H1 (cell line): ENCODE results near the gene CTTNBP2. TPM values are rescaled to one million over a fixed set of nuclear protein-coding genes. Genes with fewer than 3 reads are reported as not detected.

Experiments
- CTCF ChIA-PET: fragments of 300-600 bp; sonication (Branson Sonifier 250); formaldehyde crosslinking; loops from one replicate; lab custom pipeline; 2021; ENCODE audit not compliant: partially characterized antibody; lab: Charles Lee
- POLR2A ChIA-PET: fragments of 300-600 bp; sonication (Branson Sonifier 250); formaldehyde crosslinking; loops from one replicate; lab custom pipeline; 2021; ENCODE audit warnings: inconsistent platforms; ENCODE audit not compliant: partially characterized antibody; lab: Charles Lee
- DNase-seq, 2 experiments: peaks; one replicate each; pipeline versions ENCODE4 v3.0.0 to v3.0.0-alpha.2; 2010 to 2022; ENCODE audit warnings: low spot score in 2 of 2, low read depth in 1 of 2, mixed read lengths in 1 of 2
- FAIRE-seq: peaks from 2 replicates; lab custom pipeline; 2011; peaks lifted over from hg19 to GRCh38; lab: Jason Lieb, UNC
- H2AFZ ChIP-seq: 2 replicates; pipeline ENCODE4 v1.8.1; 2012; ENCODE audit warnings: low read length, inconsistent platforms
- H2AK5ac ChIP-seq: 2 replicates; pipeline ENCODE4 v1.6.1; 2013; ENCODE audit warnings: low read depth, low read length
- H2BK120ac ChIP-seq: replicated peaks from 2 replicates; pipeline ENCODE3; 2013; ENCODE audit warnings: low read depth, low read length, inconsistent platforms
- H2BK12ac ChIP-seq: 2 replicates; pipeline ENCODE4 v1.6.1; 2013; ENCODE audit warnings: low read depth, low read length
- H2BK15ac ChIP-seq: 2 replicates; pipeline ENCODE4 v1.6.1; 2013; ENCODE audit warnings: low read length
- H2BK20ac ChIP-seq: 2 replicates; pipeline ENCODE4 v1.6.1; 2013; ENCODE audit warnings: low read length
- H2BK5ac ChIP-seq: 2 replicates; pipeline ENCODE4 v1.6.1; 2013; ENCODE audit warnings: low read depth, low read length
- H3K14ac ChIP-seq: 2 replicates; pipeline ENCODE4 v1.6.1; 2013; ENCODE audit warnings: inconsistent platforms; ENCODE audit not compliant: insufficient read length
- H3K18ac ChIP-seq: 2 replicates; pipeline ENCODE4 v1.6.1; 2013; ENCODE audit warnings: low read length; ENCODE audit errors: extremely low read depth
- H3K23ac ChIP-seq: 2 replicates; pipeline ENCODE4 v1.6.1; 2013; ENCODE audit warnings: inconsistent platforms; ENCODE audit not compliant: insufficient read length
- H3K23me2 ChIP-seq: 2 replicates; pipeline ENCODE4 v1.6.1; 2013; ENCODE audit warnings: low read depth, low read length
- H3K27ac ChIP-seq: 2 replicates; pipeline ENCODE4 v1.6.1; 2011; ENCODE audit warnings: low read depth, low read length, inconsistent platforms
- H3K27me3 ChIP-seq, 4 experiments: replicated peaks in 1 of 4; 1 replicate in 1 of 4; 2 replicates in 3 of 4; pipeline versions ENCODE4 v1.6.1 to v1.8.1; 2011 to 2013; ENCODE audit warnings: low read length in 3 of 4, mild to moderate bottlenecking in 3 of 4, inconsistent platforms in 2 of 4, mixed read lengths in 2 of 4, moderate library complexity in 1 of 4; ENCODE audit not compliant: control insufficient read depth in 3 of 4, insufficient read depth in 3 of 4; ENCODE audit errors: extremely low read depth in 1 of 4
- H3K36me3 ChIP-seq, 4 experiments: 2 replicates each; pipeline versions ENCODE4 v1.6.1 to v1.8.1; 2011 to 2013; ENCODE audit warnings: mild to moderate bottlenecking in 4 of 4, low read length in 3 of 4, moderate library complexity in 2 of 4, control low read depth in 1 of 4, inconsistent platforms in 1 of 4; ENCODE audit not compliant: insufficient read depth in 4 of 4, control insufficient read depth in 2 of 4
- H3K4ac ChIP-seq: replicated peaks from 2 replicates; pipeline ENCODE3; 2013; ENCODE audit warnings: low read length, low read depth, mixed read lengths, inconsistent platforms; ENCODE audit not compliant: insufficient read length
- H3K4me1 ChIP-seq, 4 experiments: replicated peaks in 1 of 4; 1 replicate in 1 of 4; 2 replicates in 3 of 4; pipeline versions ENCODE4 v1.6.1 to v1.8.1; 2011 to 2013; ENCODE audit warnings: low read length in 3 of 4, inconsistent platforms in 2 of 4, mixed read lengths in 1 of 4; ENCODE audit not compliant: insufficient read depth in 4 of 4, control insufficient read depth in 3 of 4
- H3K4me2 ChIP-seq, 2 experiments: 2 replicates each; pipeline versions ENCODE4 v1.6.1 to v1.8.1; 2011 to 2013; ENCODE audit warnings: low read depth in 2 of 2, low read length in 2 of 2, control low read depth in 1 of 2, inconsistent platforms in 1 of 2, mild to moderate bottlenecking in 1 of 2; ENCODE audit not compliant: insufficient read depth in 1 of 2
- H3K4me3 ChIP-seq, 4 experiments: fragments of 200-600, 300-600 bp in 1 of 4; sonication (generic), shearing (Covaris generic), sonication (Bioruptor Twin) in 1 of 4; 2 replicates each; pipeline versions ENCODE4 v1.5.1 to v1.8.1; 2011 to 2016; ENCODE audit warnings: low read length in 4 of 4, low read depth in 3 of 4, control low read depth in 2 of 4, inconsistent platforms in 2 of 4, mild to moderate bottlenecking in 2 of 4, mixed read lengths in 1 of 4, moderate library complexity in 1 of 4; ENCODE audit not compliant: insufficient read depth in 2 of 4; ENCODE audit errors: extremely low read depth in 1 of 4
- H3K56ac ChIP-seq: replicated peaks from 2 replicates; pipeline ENCODE3; 2013; ENCODE audit warnings: low read depth, mild to moderate bottlenecking, mixed read lengths, low read length, inconsistent platforms; ENCODE audit not compliant: insufficient read length
- H3K79me1 ChIP-seq: 2 replicates; pipeline ENCODE4 v1.6.1; 2013; ENCODE audit warnings: low read depth, low read length, control low read depth
- H3K79me2 ChIP-seq, 2 experiments: 2 replicates each; pipeline versions ENCODE4 v1.6.1 to v1.8.1; 2012 to 2013; ENCODE audit warnings: low read length in 2 of 2, mild to moderate bottlenecking in 2 of 2, inconsistent platforms in 1 of 2; ENCODE audit not compliant: insufficient read depth in 2 of 2, control insufficient read depth in 1 of 2
- H3K9ac ChIP-seq, 4 experiments: replicated peaks in 1 of 4; 1 replicate in 1 of 4; 2 replicates in 3 of 4; pipeline versions ENCODE4 v1.6.1 to v1.8.1; 2011 to 2013; ENCODE audit warnings: low read depth in 3 of 4, low read length in 3 of 4, control low read depth in 2 of 4, mild to moderate bottlenecking in 2 of 4, moderate library complexity in 2 of 4, inconsistent platforms in 1 of 4; ENCODE audit errors: extremely low read depth in 1 of 4
- H3K9me3 ChIP-seq, 2 experiments: 2 replicates each; pipeline versions ENCODE4 v1.6.1 to v1.8.1; 2012 to 2013; ENCODE audit warnings: mild to moderate bottlenecking in 2 of 2, moderate library complexity in 2 of 2, control low read depth in 1 of 2, inconsistent platforms in 1 of 2, low read depth in 1 of 2, low read length in 1 of 2, mixed read lengths in 1 of 2; ENCODE audit not compliant: insufficient read depth in 2 of 2
- H4K20me1 ChIP-seq, 2 experiments: replicated peaks in 1 of 2; 2 replicates each; pipeline versions ENCODE3 to v1.8.1; 2011 to 2013; ENCODE audit warnings: inconsistent platforms in 2 of 2, low read length in 2 of 2, mild to moderate bottlenecking in 1 of 2; ENCODE audit not compliant: insufficient read depth in 2 of 2, control insufficient read depth in 1 of 2
- H4K5ac ChIP-seq: 2 replicates; pipeline ENCODE4 v1.6.1; 2013; ENCODE audit warnings: low read length, low read depth, mixed read lengths, inconsistent platforms; ENCODE audit not compliant: insufficient read length
- H4K8ac ChIP-seq: 2 replicates; pipeline ENCODE4 v1.8.0; 2013; ENCODE audit warnings: mild to moderate bottlenecking, moderate library complexity, low read length, inconsistent platforms; ENCODE audit not compliant: insufficient read depth; ENCODE audit errors: extremely low read depth
- H4K91ac ChIP-seq: replicated peaks from 2 replicates; pipeline ENCODE3; 2013; ENCODE audit warnings: low read length, mixed read lengths, inconsistent platforms; ENCODE audit not compliant: insufficient read length
- KDM4A ChIP-seq: IDR thresholded peaks from one replicate; pipeline ENCODE4 v1.7.1; 2012; ENCODE audit warnings: low read depth, mild to moderate bottlenecking, moderate library complexity, low read length, inconsistent platforms; ENCODE audit not compliant: severe bottlenecking
- WGBS, 2 experiments: shearing (Covaris generic) in 1 of 2; methylation state at CpG; one replicate each; pipeline versions ENCODE4 v1.1.6 to v1.1.7; 2013 to 2015; ENCODE audit warnings: low lambda C conversion rate in 2 of 2, mixed read lengths in 2 of 2, inconsistent platforms in 1 of 2, low coverage in 1 of 2, missing lambda C conversion rate in 1 of 2; ENCODE audit not compliant: insufficient replicate concordance in 2 of 2, insufficient coverage in 1 of 2, insufficient read length in 1 of 2; ENCODE audit errors: extremely low coverage in 1 of 2, missing lambda C conversion rate in 1 of 2; 5-methylcytosine and 5-hydroxymethylcytosine counted together
- polyA plus RNA-seq, 7 experiments: library from polyadenylated mRNA; depleted of rRNA in 3 of 7; stranded (reverse) in 5 of 7; unstranded in 2 of 7; fragments of >200 nt in 5 of 7; fragments of 200-250 nt in 2 of 7; gene quantifications; 1 replicate in 5 of 7; 2 replicates in 1 of 7; 4 replicates in 1 of 7; pipeline versions ENCODE4 v1.2.1 to v1.2.3, GENCODE V29; 2011 to 2013; ENCODE audit warnings: missing spikeins in 2 of 7, mixed read lengths in 2 of 7
- total RNA-seq: library from RNA; stranded (reverse); fragmentation: NEBNext Ultra II Directional; extraction: Animal tissue kit (Norgen Biotek cat#: 25700); gene quantifications from 2 replicates; pipeline ENCODE4 v1.2.1, GENCODE V29; 2021
- TF ChIP-seq, protein P1 (sequence below): IDR thresholded peaks from 2 replicates; pipeline ENCODE4 v1.6.1; 2011; ENCODE audit warnings: low read depth, mild to moderate bottlenecking, low read length; ENCODE audit not compliant: insufficient read depth

CTTNBP2 gene
- total and polyA plus RNA-seq, 2 of the 8 experiments (the other 6 are each of a cell fraction or from before 2014, with no cell fraction given): 15.3 to 35.1 TPM

DNA sequence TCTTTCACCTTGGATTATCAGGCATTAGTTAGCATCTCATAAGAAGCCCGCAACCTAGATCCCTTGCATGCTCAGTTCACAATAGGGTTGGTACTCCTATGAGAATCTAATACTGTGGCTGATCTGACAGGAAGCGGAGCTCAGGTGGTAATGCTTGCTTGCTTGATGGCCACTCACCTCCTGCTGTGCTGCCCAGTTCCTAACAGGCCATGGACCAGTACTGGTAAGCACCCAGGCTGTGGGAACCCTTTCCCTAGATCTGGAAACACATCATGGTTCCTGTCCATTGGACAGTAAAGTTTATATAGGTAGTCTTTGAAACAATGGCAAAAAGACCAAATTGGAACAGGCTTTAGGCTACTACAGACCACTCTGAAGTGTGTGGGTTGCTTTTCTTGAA lies 9.4 kb upstream of the CTTNBP2 start:
- Histone ChIP-seq H3K23me2 (no peaks in the 10 kb centered on the region), H3K79me1 (no peaks in the 10 kb centered on the region), H3K79me2 (no peaks in the 10 kb centered on the region), H3K23ac (no peak overlapping the region), H3K27me3 (no peaks in the 10 kb centered on the region), H2BK120ac (no peak overlapping the region), H3K9me3 (no peaks in the 10 kb centered on the region), H3K4ac (no peak overlapping the region), H2BK15ac (no peak overlapping the region; the same call in 1 of the 2 replicates), H3K4me3 (no peak overlapping the region), H2AFZ (no peak overlapping the region), H3K56ac (no peak overlapping the region), H3K9ac (no peak overlapping the region), H2BK5ac (no peak overlapping the region), H3K36me3 (no peaks in the 10 kb centered on the region), H2BK12ac (0 out of 2 replicates have a peak overlapping the region, but pooled peaks have one; percentile 17), H3K27ac (no peak overlapping the region), H2BK20ac (no peak overlapping the region), H3K18ac (no peak overlapping the region), H4K91ac (no peak overlapping the region), H4K20me1 (no peaks in the 10 kb centered on the region), H3K14ac (no peak overlapping the region), H4K5ac (no peak overlapping the region), H3K4me2 (no peak overlapping the region), H2AK5ac (no peak overlapping the region), H3K4me1 (peaks cover 0 to 3% (median 0%) of the 10 kb centered on the region in 4 experiments; a peak in 2 of 7 replicates), H4K8ac (no peak overlapping the region)
- 94% methylated on average over 2 of the region's 2 CpGs; no CpG with 5 or more reads in 1 of the 2 experiments for WGBS, 2 experiments
- POLR2A ChIA-PET: no interaction called here
- CTCF ChIA-PET: interaction anchor here (1.1 to 1.9 kb wide), 3 partner anchors 9 to 267 kb away, joined by 3 to 6 read pairs (median 6); partner anchors contain the start of gene CTTNBP2
- DNase-seq (no peak), FAIRE-seq (no peak)
- TF ChIP-seq, protein P1, sequence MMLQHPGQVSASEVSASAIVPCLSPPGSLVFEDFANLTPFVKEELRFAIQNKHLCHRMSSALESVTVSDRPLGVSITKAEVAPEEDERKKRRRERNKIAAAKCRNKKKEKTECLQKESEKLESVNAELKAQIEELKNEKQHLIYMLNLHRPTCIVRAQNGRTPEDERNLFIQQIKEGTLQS: no peak
- TF ChIP-seq KDM4A: no peak
